Mesodermal cell (in vitro differentiated cells): ENCODE measurements around the gene CES5A.
"Not testable (repeated sequence)": the region's sequence is repeated elsewhere in the genome, so short reads cannot be mapped to it uniquely, and the experiment has no call there.

Source experiments
- H3K27ac ChIP-seq: 2 replicates; pipeline ENCODE4 v1.7.0; 2013; ENCODE audit warnings: mild to moderate bottlenecking, low read depth, low read length, moderate library complexity; ENCODE audit not compliant: severe bottlenecking
- H3K36me3 ChIP-seq: 2 replicates; pipeline ENCODE4 v1.7.1; 2013; ENCODE audit warnings: mild to moderate bottlenecking, low read length, moderate library complexity; ENCODE audit not compliant: control insufficient read depth, insufficient read depth
- H3K4me1 ChIP-seq: one replicate; pipeline ENCODE4 v1.7.1; 2013; ENCODE audit warnings: mild to moderate bottlenecking, low read length; ENCODE audit not compliant: insufficient read depth, control insufficient read depth, poor library complexity, severe bottlenecking
- H3K4me3 ChIP-seq: 2 replicates; pipeline ENCODE4 v1.7.0; 2013; ENCODE audit warnings: low read length, control low read depth, mild to moderate bottlenecking; ENCODE audit not compliant: insufficient read depth, poor library complexity, severe bottlenecking; ENCODE audit errors: extremely low read depth
- H3K9me3 ChIP-seq: 2 replicates; pipeline ENCODE4 v1.7.1; 2013; ENCODE audit warnings: mild to moderate bottlenecking, low read length, moderate library complexity; ENCODE audit not compliant: control insufficient read depth
- WGBS, 2 experiments: methylation state at CpG; one replicate each; pipeline ENCODE4 v1.1.5; 2013; ENCODE audit warnings: missing lambda C conversion rate in 2 of 2; ENCODE audit not compliant: insufficient coverage in 2 of 2; 5-methylcytosine and 5-hydroxymethylcytosine counted together

The CES5A gene

DNA sequence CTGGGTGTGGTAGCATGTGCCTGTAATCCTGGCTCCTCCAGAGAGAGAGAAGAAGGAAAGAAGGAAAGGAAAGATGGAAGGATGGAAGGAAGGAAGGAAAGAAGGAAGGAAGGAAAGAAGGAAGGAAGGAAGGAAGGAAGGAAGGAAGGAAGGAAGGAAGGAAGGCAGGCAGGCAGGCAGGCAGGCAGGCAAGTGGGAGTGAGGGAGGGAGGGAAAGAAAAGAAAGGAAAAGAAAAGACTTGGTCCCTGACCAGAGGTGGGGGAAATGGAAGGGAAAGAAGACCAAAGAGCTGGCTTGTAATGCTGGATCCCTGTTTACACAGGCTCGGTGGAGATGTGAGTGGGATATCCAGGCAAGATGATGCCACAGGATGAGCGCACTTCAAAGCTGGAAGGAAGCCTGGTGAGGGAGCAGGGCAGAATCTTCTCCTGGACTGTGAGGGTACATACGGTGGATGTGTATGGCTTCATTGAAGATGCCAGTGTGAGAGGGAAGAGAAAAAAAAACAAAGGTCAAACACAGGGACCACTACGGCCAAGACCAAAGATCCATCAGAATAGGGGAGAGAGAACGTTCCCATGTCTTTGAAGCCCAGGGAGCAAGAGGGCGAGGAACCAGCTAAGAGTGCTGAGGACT is 44.4 kb downstream of the CES5A start:
- 92% methylated on average over 6 of the region's 6 CpGs for WGBS, 2 experiments
- H3K4me1 ChIP-seq, result no peaks in the 10 kb centered on the region
- no peaks in the 10 kb centered on the region for H3K9me3 ChIP-seq
- no peaks in the 10 kb centered on the region for H3K36me3 ChIP-seq
- no peak overlapping the region for H3K4me3 ChIP-seq
- no peak overlapping the region for H3K27ac ChIP-seq

DNA sequence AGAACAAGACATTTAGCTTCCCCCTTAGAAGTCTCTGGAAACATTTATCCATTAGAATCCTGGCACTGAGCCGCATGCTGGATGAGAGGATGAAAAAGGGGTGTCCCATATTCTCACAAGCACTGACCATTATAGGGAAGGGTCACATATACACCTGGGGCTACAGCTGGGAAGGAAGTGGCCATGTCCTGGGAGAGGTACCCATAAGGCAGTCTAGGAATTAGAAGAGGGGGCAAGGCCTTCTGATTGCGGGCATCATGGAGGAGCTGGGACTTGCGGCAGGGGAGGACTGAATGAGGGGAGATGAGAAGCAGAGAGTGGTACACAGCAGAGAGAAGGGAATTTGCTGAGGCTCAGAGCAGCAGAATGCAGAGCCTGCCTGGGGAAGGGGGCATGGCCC is 45.9 kb downstream of the CES5A start:
- 93 to 96% methylated on average over 2 to 3 of the region's 3 CpGs for WGBS, 2 experiments
- not testable (repeated sequence) for H3K27ac ChIP-seq, H3K36me3 ChIP-seq, H3K4me3 ChIP-seq, H3K9me3 ChIP-seq, H3K4me1 ChIP-seq

DNA sequence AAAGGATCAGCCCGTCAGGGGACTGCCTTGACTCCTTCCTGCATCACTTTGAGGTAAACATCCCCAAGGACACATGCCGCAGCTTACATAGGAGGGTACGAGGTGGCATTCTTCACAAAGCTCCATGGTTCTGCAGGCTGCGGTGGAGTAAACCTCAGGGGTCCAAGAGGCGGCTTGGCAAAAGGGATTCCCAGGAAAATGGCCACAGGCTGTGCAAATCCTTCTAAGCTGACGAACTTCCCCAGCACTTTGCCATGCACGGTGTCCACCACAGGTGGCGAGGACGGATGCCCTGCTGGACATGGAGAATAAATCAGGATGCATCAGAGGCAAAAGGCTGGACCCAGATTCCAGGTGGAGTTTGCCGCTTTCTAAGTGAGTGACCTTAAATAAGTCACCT is 46.5 kb downstream of the CES5A start:
- no peak overlapping the region for H3K27ac ChIP-seq
- no peaks in the 10 kb centered on the region for H3K9me3 ChIP-seq
- H3K4me3 ChIP-seq, result no peak overlapping the region
- no peaks in the 10 kb centered on the region for H3K4me1 ChIP-seq
- 83% methylated on average over 10 of the region's 10 CpGs for WGBS, 2 experiments
- H3K36me3 ChIP-seq, result no peaks in the 10 kb centered on the region

DNA sequence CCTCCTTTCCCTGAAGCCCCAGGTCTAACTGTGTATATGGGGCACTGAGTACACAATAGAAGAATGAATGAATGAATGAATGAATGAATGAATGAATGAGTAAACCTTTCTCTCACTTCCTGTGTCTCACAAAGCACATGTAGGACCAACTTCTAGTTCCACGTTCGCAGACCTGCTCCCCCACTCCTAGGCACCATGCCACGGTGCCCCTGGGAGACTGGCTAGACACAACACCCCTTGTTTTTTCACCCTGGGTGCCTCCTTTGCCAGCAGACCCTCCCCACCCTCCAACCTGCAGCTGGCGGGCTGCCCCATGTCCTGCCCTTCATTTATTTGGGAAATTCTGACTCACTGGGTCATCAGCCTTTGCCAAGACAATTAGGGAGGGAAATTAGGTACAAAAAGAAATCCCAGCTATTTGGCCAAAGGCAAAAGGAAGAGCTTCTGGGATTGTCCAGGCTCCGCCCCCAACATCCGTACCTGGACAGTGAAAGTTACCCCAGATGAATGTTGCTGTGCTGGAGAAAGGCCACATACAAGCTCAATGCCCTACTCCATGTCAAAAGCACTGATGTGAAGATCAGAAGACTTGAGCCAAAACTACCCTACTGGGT is 50.0 kb downstream of the CES5A start:
- Histone ChIP-seq H3K4me1 (no peaks in the 10 kb centered on the region), H3K36me3 (no peaks in the 10 kb centered on the region), H3K9me3 (no peaks in the 10 kb centered on the region), H3K4me3 (no peak overlapping the region), H3K27ac (no peak overlapping the region)
- 82 to 89% methylated on average over 6 of the region's 6 CpGs for whole genome bisulfite sequencing, 2 experiments

DNA sequence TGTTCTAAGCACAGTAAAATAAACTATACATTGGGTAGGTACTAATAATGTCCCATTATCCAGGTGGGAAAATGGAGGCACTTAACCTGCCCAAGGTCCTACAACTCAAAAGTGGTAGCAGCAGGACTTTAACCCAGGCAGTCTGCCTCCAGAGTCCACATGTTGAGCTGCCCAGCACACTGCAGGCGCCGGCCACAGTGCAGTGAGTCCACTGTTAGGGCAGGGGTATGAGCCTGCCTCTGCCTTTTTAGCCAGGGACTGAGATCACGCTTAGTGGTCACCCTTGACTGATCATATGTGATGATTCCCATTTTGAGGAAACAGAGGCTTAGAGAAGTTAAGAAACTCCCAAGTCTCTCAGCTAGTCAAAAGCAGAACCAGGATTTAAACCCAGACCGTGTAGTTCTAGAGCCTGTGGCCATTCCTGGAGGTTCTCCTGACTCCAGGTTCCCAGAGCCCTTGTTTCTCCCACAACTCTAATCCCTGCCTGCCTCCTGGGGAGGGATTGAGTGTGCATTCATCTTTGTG is 50.6 kb downstream of the CES5A start:
- Histone ChIP-seq H3K9me3 (no peaks in the 10 kb centered on the region), H3K36me3 (no peaks in the 10 kb centered on the region), H3K27ac (no peak overlapping the region), H3K4me3 (no peak overlapping the region), H3K4me1 (no peaks in the 10 kb centered on the region)
- 73 to 83% methylated on average over 4 of the region's 4 CpGs for WGBS, 2 experiments

DNA sequence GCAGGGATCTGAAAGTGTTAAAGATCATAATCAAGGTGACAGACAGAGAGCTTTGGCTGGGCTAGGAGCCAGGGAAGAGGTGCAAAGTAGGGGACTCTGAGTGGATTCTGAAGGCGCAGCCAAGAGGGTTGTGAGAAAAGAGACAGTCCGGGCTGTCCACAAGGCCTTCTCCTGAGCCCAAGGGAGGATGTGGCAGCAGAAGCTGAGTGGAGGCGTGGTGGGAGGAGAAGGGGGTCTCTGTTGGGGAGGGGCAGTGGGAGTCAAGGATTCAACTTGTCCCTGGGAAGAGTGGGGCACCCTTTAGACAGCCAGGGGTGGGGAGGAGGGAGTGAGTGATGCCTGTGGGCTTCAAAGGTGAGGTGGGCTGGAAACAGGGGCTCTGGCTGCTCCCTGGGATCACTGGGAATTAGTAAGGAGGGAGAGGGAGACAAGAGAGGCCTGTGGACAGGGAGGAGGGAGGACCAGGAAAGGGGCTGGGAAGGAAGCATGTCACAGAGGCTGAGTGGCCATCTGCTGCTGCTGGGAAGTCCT is 52.8 kb downstream of the CES5A start:
- H3K36me3 ChIP-seq, result no peaks in the 10 kb centered on the region
- H3K4me3 ChIP-seq, result no peak overlapping the region
- H3K27ac ChIP-seq, result no peak overlapping the region
- H3K4me1 ChIP-seq, result no peaks in the 10 kb centered on the region
- 80 to 84% methylated on average over 3 of the region's 3 CpGs for WGBS, 2 experiments
- no peaks in the 10 kb centered on the region for H3K9me3 ChIP-seq

DNA sequence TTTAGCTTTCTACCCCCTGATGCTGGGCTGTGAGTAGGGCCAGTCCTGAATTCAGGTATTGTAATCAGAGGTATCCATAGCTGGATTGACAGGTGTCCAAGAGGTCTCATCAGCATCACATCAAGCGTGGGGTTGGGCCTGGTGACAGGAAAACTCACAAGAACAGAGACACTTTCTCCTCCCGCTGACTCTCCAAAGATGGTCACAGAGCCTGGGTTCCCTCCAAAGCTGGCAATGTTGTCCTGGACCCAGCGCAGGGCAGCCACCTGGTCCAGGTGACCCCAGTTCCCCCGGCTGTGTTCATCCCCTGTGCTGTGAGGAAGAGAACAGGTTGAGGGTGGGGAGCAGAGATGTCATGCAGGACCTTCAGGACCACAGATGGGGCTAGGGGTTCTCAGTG is 54.0 kb downstream of the CES5A start:
- Histone ChIP-seq H3K27ac (no peak overlapping the region), H3K4me1 (no peaks in the 10 kb centered on the region), H3K9me3 (no peaks in the 10 kb centered on the region), H3K36me3 (no peaks in the 10 kb centered on the region), H3K4me3 (no peak overlapping the region)
- WGBS, 2 experiments, result 91 to 92% methylated on average over 4 of the region's 4 CpGs

DNA sequence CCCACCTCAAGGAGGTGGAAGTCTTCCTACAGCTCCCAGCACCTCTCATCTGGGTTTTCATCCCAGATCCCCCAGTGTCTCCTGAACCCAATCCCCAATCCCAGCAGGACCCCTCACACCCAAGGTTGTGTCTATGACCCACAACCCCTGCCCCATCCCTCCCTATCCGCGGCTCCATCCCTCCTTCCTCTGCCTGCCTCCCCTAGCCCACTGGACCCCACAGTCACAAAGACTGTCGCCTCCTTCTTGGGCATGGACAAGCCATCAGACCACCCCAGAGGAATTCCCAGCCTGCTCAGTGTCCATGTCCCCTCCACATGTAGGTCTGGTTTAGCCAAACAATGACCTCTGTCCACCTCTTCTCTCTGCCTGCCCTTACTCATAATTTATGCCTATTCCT is 54.6 kb downstream of the CES5A start:
- H3K4me3 ChIP-seq, result no peak overlapping the region

DNA sequence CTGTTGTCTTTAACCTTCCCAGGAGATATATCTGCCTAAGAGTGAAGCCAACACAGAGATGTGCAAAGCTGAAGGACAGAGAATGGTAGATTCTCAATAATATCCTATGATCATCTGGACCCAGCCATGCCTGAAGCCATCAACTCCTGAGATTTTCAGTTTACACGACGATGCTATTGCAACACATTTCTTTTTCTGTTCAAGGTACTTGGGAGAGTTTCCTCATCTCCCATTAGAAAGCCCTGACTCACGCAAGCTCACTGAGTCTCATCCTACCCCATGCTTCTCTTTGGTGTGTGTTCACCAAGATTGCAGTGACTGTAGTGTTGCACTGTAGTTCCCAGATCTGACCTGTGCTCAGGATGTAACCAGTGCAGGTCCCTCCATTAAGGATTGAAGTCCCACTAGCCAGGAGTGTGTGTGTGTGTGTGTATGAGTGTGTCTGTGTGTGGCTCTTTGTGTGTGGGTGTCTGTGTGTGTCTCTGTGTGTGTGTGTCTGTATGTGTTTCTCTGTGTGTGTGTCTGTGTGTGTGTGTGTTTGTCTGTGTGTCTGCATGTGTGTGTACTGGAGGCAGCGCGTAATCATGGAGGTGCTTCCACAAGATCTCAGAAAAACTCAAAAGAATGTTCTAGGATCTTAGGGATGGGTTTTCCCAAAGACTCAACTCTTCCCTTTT is 57.8 kb downstream of the CES5A start:
- Histone ChIP-seq H3K27ac (no peak overlapping the region), H3K4me1 (no peaks in the 10 kb centered on the region), H3K4me3 (no peak overlapping the region), H3K9me3 (no peaks in the 10 kb centered on the region), H3K36me3 (no peaks in the 10 kb centered on the region)
- WGBS, 2 experiments, result 90 to 94% methylated on average over 5 of the region's 5 CpGs

More for the DNA sequence above, 54.6 kb downstream of the CES5A start:
- Histone ChIP-seq H3K36me3 (no peaks in the 10 kb centered on the region), H3K4me1 (no peaks in the 10 kb centered on the region), H3K27ac (no peak overlapping the region), H3K9me3 (no peaks in the 10 kb centered on the region)
- 88 to 96% methylated on average over 3 of the region's 3 CpGs for WGBS, 2 experiments

DNA sequence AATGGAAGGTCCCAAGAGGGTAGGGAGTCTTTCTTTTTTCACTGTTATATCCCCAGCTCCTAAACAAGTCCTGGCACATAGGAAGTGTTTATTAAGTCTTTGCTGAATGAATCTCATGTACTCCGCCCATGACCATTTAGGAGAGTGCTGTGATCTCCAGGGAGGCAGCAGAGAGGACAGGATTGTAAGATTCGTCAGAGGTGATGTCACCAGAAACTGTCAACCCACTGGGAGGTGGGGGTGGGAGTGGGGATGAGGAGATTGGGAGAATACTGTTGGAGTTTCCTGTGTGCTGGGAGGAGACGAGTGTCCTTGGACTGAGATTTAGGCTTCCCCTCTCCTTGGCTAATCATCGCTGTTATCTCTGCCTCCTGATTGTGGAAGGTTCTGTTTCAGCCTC is 59.0 kb downstream of the CES5A start:
- not testable (repeated sequence) for H3K9me3 ChIP-seq, H3K27ac ChIP-seq, H3K4me3 ChIP-seq, H3K36me3 ChIP-seq, H3K4me1 ChIP-seq
- 77% methylated on average over 4 of the region's 4 CpGs for WGBS, 2 experiments

DNA sequence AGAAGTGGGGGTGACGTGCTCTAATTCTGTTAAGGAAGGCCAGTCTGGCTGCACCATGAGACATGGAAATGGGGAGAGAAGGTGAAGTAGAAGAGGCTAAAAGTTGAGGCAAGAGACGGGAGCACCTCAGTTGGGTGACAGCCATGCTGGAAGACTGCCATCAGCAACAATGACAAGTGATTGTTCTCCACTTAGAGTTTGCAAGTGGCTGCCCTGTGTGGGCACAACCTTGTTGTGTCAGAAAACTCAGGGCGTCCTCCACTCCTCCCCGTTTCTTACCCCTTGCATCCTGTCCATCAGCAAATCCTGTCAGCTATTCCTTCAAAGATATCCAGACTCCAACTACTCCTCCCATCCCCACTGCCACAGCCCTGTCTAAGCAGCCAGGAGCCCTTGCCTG is 59.9 kb downstream of the CES5A start:
- WGBS, 2 experiments, result 87 to 96% methylated on average over 4 of the region's 4 CpGs
- Histone ChIP-seq H3K4me3 (no peak overlapping the region), H3K27ac (no peak overlapping the region), H3K4me1 (no peaks in the 10 kb centered on the region), H3K36me3 (no peaks in the 10 kb centered on the region), H3K9me3 (no peaks in the 10 kb centered on the region)
